ENCODE data around the gene BEND2.

The BEND2 gene

DNA sequence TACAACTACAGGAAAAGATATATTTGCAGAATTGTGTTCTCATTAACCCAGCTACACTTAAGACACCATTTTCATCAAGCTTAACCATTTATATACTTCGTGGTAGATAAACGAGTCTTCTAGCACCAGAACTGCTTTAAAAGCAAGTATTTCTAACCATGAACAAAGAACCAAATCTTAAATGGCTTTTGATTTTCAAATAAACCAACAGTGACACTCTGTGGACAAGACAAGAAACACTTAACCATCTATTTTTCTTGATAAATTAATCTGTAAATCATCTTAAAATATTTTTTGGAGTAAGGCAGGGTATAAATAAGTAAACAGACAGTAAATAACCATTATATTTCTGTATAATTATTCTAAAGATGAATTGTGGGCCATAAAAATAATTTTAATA, 10.2 kb downstream of the BEND2 start:
- Histone ChIP-seq H3K9me3 (ENCODE audit: severe bottlenecking) (no peaks in the 10 kb centered on the region), H3K36me3 (no peaks in the 10 kb centered on the region), H3K27ac (no peak overlapping the region), H3K27me3 (ENCODE audit: insufficient read depth, low read depth, severe bottlenecking) (peaks cover 40% of the 10 kb centered on the region), H3K4me3 (ENCODE audit: low read depth, low read length) (no peak overlapping the region)
- no peak for DNase-seq
- TF ChIP-seq, protein P1, sequence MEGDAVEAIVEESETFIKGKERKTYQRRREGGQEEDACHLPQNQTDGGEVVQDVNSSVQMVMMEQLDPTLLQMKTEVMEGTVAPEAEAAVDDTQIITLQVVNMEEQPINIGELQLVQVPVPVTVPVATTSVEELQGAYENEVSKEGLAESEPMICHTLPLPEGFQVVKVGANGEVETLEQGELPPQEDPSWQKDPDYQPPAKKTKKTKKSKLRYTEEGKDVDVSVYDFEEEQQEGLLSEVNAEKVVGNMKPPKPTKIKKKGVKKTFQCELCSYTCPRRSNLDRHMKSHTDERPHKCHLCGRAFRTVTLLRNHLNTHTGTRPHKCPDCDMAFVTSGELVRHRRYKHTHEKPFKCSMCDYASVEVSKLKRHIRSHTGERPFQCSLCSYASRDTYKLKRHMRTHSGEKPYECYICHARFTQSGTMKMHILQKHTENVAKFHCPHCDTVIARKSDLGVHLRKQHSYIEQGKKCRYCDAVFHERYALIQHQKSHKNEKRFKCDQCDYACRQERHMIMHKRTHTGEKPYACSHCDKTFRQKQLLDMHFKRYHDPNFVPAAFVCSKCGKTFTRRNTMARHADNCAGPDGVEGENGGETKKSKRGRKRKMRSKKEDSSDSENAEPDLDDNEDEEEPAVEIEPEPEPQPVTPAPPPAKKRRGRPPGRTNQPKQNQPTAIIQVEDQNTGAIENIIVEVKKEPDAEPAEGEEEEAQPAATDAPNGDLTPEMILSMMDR (IDR thresholded peaks at IDR 0.05; ENCODE audit: low read depth, low read length), result no peak

DNA sequence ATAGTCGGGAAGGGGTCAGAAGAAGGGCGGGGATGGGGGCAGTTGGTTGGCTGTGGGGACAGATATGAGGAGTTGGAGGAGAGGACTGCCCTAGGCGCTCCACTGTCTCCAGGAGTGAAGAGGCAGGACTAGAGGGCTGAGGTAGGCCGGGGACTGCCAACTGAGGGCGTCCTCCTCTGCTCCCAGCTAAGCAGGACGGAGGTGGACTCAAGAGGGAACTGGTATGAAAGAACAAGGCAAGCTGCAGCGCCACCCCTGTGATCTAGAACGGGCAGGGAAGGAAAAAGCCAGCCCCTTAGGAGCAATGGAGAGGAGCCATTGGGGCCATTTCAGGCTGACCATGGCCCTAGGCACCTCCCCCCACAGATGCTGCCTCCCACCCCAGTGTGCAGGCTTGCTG, 14.0 kb downstream of the BEND2 start:
- peaks cover 49% of the 10 kb centered on the region for H3K27me3 ChIP-seq (ENCODE audit: insufficient read depth, low read depth, severe bottlenecking)
- TF ChIP-seq, protein P1 (IDR thresholded peaks at IDR 0.05; ENCODE audit: low read depth, low read length), result no peak
- H3K9me3 ChIP-seq (ENCODE audit: severe bottlenecking), result no peaks in the 10 kb centered on the region
- no peak for DNase-seq
- no peak overlapping the region for H3K27ac ChIP-seq
- no peak overlapping the region for H3K4me3 ChIP-seq (ENCODE audit: low read depth, low read length)
- H3K36me3 ChIP-seq, result no peaks in the 10 kb centered on the region

GRCh38 chrX:18203631-18204030, 17.1 kb downstream of the BEND2 start:
- Histone ChIP-seq H3K27me3 (ENCODE audit: insufficient read depth, low read depth, severe bottlenecking) (peaks cover 45% of the 10 kb centered on the region), H3K4me3 (ENCODE audit: low read depth, low read length) (no peak overlapping the region), H3K36me3 (no peaks in the 10 kb centered on the region), H3K27ac (no peak overlapping the region), H3K9me3 (ENCODE audit: severe bottlenecking) (no peaks in the 10 kb centered on the region)
- DNase-seq, result no peak
- TF ChIP-seq, protein P1 (IDR thresholded peaks at IDR 0.05; ENCODE audit: low read depth, low read length), result no peak

- no peaks in the 10 kb centered on the region for H3K36me3 ChIP-seq
- no peaks in the 10 kb centered on the region for H3K9me3 ChIP-seq (ENCODE audit: severe bottlenecking)
- peaks cover 50% of the 10 kb centered on the region for H3K27me3 ChIP-seq (ENCODE audit: insufficient read depth, low read depth, severe bottlenecking)
- TF ChIP-seq, protein P1 (IDR thresholded peaks at IDR 0.05; ENCODE audit: low read depth, low read length), result no peak
- H3K4me3 ChIP-seq (ENCODE audit: low read depth, low read length), result no peak overlapping the region
- DNase-seq, result no peak
- H3K27ac ChIP-seq, result no peak overlapping the region
Measured at GRCh38 chrX:18194688-18195087, 26.0 kb downstream of the BEND2 start.

DNA sequence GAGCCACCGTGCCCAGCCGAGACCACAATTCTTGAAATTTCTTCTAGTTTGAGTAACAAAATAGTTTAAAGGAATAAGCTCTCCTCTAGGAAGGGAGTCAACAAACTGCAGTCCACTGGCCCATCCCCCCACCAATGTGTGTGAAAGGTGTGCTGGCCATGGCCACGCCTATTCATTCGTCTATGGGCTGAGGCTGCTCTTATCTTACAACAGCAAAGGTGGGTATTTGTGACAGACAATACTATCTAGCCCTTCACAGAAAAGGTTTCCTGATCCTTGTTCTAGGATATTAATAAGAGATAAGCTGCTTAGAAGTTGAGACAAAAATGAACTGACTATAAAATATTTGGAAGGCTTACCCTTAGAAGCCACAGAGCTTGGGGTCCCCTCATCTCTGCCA, 41.2 kb downstream of the BEND2 start:
- TF ChIP-seq, protein P1 (IDR thresholded peaks at IDR 0.05; ENCODE audit: low read depth, low read length), result no peak
- Histone ChIP-seq H3K36me3 (no peaks in the 10 kb centered on the region), H3K27ac (no peak overlapping the region), H3K27me3 (ENCODE audit: insufficient read depth, low read depth, severe bottlenecking) (peaks cover 40% of the 10 kb centered on the region), H3K4me3 (ENCODE audit: low read depth, low read length) (no peak overlapping the region), H3K9me3 (ENCODE audit: severe bottlenecking) (no peaks in the 10 kb centered on the region)
- no peak for DNase-seq

GRCh38 chrX:18174971-18175370, 45.7 kb downstream of the BEND2 start:
- no peak overlapping the region for H3K27ac ChIP-seq
- H3K4me3 ChIP-seq (ENCODE audit: low read depth, low read length), result no peak overlapping the region
- H3K27me3 ChIP-seq (ENCODE audit: insufficient read depth, low read depth, severe bottlenecking), result peaks cover 42% of the 10 kb centered on the region
- TF ChIP-seq, protein P1 (IDR thresholded peaks at IDR 0.05; ENCODE audit: low read depth, low read length), result no peak
- no peaks in the 10 kb centered on the region for H3K36me3 ChIP-seq
- H3K9me3 ChIP-seq (ENCODE audit: severe bottlenecking), result no peaks in the 10 kb centered on the region
- DNase-seq, result no peak
